Astrocyte (in vitro differentiated cells and primary cell): ENCODE measurements around the gene THTPA. TPM values are rescaled to one million over a fixed set of nuclear protein-coding genes. Genes with fewer than 3 reads are reported as not detected.

ENCODE experiments used
- DNase-seq: peaks from one replicate; pipeline ENCODE4 v3.0.0-alpha.2; 2010; ENCODE audit warnings: low read depth
- FAIRE-seq: peaks from 2 replicates; lab custom pipeline; 2011; peaks lifted over from hg19 to GRCh38; lab: Jason Lieb, UNC
- H2AFZ ChIP-seq: 2 replicates; pipeline ENCODE4 v1.6.0; 2012; ENCODE audit warnings: low read depth, low read length, inconsistent platforms
- H3K27ac ChIP-seq: 2 replicates; pipeline ENCODE4 v1.5.1; 2011; ENCODE audit warnings: low read depth, low read length, inconsistent platforms
- H3K27me3 ChIP-seq: 2 replicates; pipeline ENCODE4 v1.6.0; 2011; ENCODE audit warnings: low read length, inconsistent platforms; ENCODE audit not compliant: insufficient read depth
- H3K36me3 ChIP-seq: 2 replicates; pipeline ENCODE4 v1.5.1; 2011; ENCODE audit warnings: low read length, inconsistent platforms; ENCODE audit not compliant: insufficient read depth
- H3K4me1 ChIP-seq: 2 replicates; pipeline ENCODE4 v1.5.1; 2011; ENCODE audit warnings: low read length, inconsistent platforms; ENCODE audit not compliant: insufficient read depth
- H3K4me2 ChIP-seq: 2 replicates; pipeline ENCODE4 v1.6.0; 2012; ENCODE audit warnings: low read length, inconsistent platforms
- H3K4me3 ChIP-seq: 2 replicates; pipeline ENCODE4 v1.5.1; 2011; ENCODE audit warnings: low read depth, mild to moderate bottlenecking, low read length, inconsistent platforms; ENCODE audit not compliant: insufficient read depth
- H3K79me2 ChIP-seq: 2 replicates; pipeline ENCODE4 v1.6.0; 2012; ENCODE audit warnings: mild to moderate bottlenecking, low read length, inconsistent platforms; ENCODE audit not compliant: insufficient read depth
- H3K9ac ChIP-seq: 2 replicates; pipeline ENCODE4 v1.6.0; 2012; ENCODE audit warnings: mild to moderate bottlenecking, low read length, inconsistent platforms
- H3K9me3 ChIP-seq: 2 replicates; pipeline ENCODE4 v1.5.1; 2012; ENCODE audit warnings: low read depth, mild to moderate bottlenecking, low read length, inconsistent platforms; ENCODE audit not compliant: insufficient read depth
- H4K20me1 ChIP-seq: 2 replicates; pipeline ENCODE4 v1.6.0; 2012; ENCODE audit warnings: low read length, inconsistent platforms; ENCODE audit not compliant: insufficient read depth
- H3K27ac Mint-ChIP-seq: one replicate; pipeline ENCODE4 v1.8.0; 2021; ENCODE audit warnings: mild to moderate bottlenecking, mixed read lengths; ENCODE audit not compliant: unreplicated experiment
- H3K27me3 Mint-ChIP-seq: one replicate; pipeline ENCODE4 v1.8.0; 2021; ENCODE audit warnings: low read depth, mixed read lengths; ENCODE audit not compliant: unreplicated experiment
- H3K36me3 Mint-ChIP-seq: one replicate; pipeline ENCODE4 v1.8.0; 2021; ENCODE audit warnings: low read depth, mixed read lengths; ENCODE audit not compliant: unreplicated experiment
- H3K4me1 Mint-ChIP-seq: one replicate; pipeline ENCODE4 v1.8.0; 2021; ENCODE audit warnings: low read depth, mixed read lengths; ENCODE audit not compliant: unreplicated experiment
- H3K4me3 Mint-ChIP-seq: one replicate; pipeline ENCODE4 v1.8.0; 2021; ENCODE audit warnings: mild to moderate bottlenecking, moderate library complexity, mixed read lengths; ENCODE audit not compliant: unreplicated experiment
- H3K9me3 Mint-ChIP-seq: one replicate; pipeline ENCODE4 v1.8.0; 2021; ENCODE audit warnings: mild to moderate bottlenecking, mixed read lengths; ENCODE audit not compliant: unreplicated experiment
- CTCF ChIP-seq: IDR thresholded peaks from 2 replicates; pipeline ENCODE4 v1.5.1; 2011; ENCODE audit warnings: low read depth, mild to moderate bottlenecking, inconsistent platforms, low read length, moderate library complexity; ENCODE audit not compliant: insufficient read depth
- EZH2 ChIP-seq: IDR thresholded peaks from 2 replicates; pipeline ENCODE4 v1.6.1; 2012; ENCODE audit warnings: mild to moderate bottlenecking, low read length, inconsistent platforms; ENCODE audit not compliant: insufficient read depth
- total RNA-seq: library from RNA; stranded (reverse); gene quantifications from 2 replicates; pipeline ENCODE4 v1.2.1, GENCODE V29; 2021

Gene THTPA
- total RNA-seq, 1 donor from 2014 or later = 8.1 TPM

GRCh38 chr14:23513005-23513817 is 42.9 kb upstream of the THTPA start:
- peaks cover 13% of the 10 kb centered on the region for H3K27me3 Mint-ChIP-seq
- no peak for DNase-seq
- Histone ChIP-seq H3K79me2 (no peaks in the 10 kb centered on the region), H3K4me1 (no peaks in the 10 kb centered on the region), H3K27ac (no peak overlapping the region), H3K27me3 (no peaks in the 10 kb centered on the region), H3K9ac (no peak overlapping the region), H3K36me3 (no peaks in the 10 kb centered on the region), H2AFZ (no peak overlapping the region), H3K4me2 (peak overlapping the region; percentile 36), H4K20me1 (no peaks in the 10 kb centered on the region), H3K9me3 (no peaks in the 10 kb centered on the region), H3K4me3 (no peak overlapping the region)
- H3K27ac Mint-ChIP-seq = no peak overlapping the region
- H3K4me3 Mint-ChIP-seq = no peak overlapping the region
- TF ChIP-seq CTCF = no peak
- no peak for TF ChIP-seq EZH2
- H3K9me3 Mint-ChIP-seq = peaks cover 5% of the 10 kb centered on the region
- H3K36me3 Mint-ChIP-seq = peaks cover 28% of the 10 kb centered on the region
- peaks cover 3% of the 10 kb centered on the region for H3K4me1 Mint-ChIP-seq
- FAIRE-seq = no peak

- Histone ChIP-seq H3K9me3 (no peaks in the 10 kb centered on the region), H3K4me1 (no peaks in the 10 kb centered on the region), H3K36me3 (no peaks in the 10 kb centered on the region), H3K4me2 (no peak overlapping the region), H3K27ac (no peak overlapping the region), H3K27me3 (no peaks in the 10 kb centered on the region), H4K20me1 (no peaks in the 10 kb centered on the region), H3K9ac (no peak overlapping the region), H2AFZ (no peak overlapping the region), H3K4me3 (no peak overlapping the region), H3K79me2 (no peaks in the 10 kb centered on the region)
- Mint-ChIP-seq H3K36me3 (peaks cover 28% of the 10 kb centered on the region), H3K27me3 (peaks cover 13% of the 10 kb centered on the region), H3K9me3 (peaks cover 5% of the 10 kb centered on the region), H3K27ac (no peak overlapping the region), H3K4me3 (no peak overlapping the region), H3K4me1 (peaks cover 11% of the 10 kb centered on the region)
- TF ChIP-seq EZH2 (no peak), CTCF (no peak)
- no peak for DNase-seq
- FAIRE-seq = no peak
Observed at GRCh38 chr14:23513818-23514643, 42.0 kb upstream of the THTPA start.
